VCaP (cell line): Measurements from ENCODE around the gene UBAC2.

Experiments used
- H3K27ac ChIP-seq: fragments of 450-650 bp; 2 replicates; pipeline ENCODE4 v1.5.1; 2017
- CTCF ChIP-seq: fragments of 450-650 bp; conservative IDR thresholded peaks from 2 replicates; pipeline ENCODE4 v1.5.1; 2017; ENCODE audit warnings: mild to moderate bottlenecking, moderate library complexity

UBAC2 gene

GRCh38 chr13:99190147-99190985, 10.3 kb upstream of the UBAC2 start:
- no peak for TF ChIP-seq CTCF
- no peak overlapping the region for H3K27ac ChIP-seq

DNA sequence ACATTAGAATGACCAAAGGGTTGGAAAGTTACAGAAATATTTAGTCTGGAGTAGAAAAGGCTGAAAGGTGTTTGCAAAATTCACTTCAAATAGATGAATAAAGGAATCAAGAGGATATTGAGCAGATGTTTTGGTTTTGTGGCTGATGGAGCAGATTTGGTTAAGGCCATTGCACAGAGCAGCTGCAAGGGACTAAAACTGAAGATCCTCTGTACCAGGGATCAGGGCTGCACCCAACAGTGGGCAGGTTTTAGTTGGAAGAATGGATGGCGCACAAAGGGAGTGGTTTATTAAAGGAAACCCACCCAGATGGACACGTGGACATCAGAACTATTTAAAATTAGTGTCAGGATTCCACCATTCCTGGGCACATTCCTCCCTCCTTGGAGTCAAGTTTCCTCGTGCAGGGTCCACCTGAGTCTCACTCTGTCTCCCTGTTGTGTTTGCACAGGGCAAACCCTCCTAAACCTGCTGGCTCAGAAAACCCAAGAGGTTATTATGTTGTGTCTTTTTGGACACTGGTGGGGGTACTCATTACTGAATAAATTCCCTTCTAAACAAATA, 9.2 kb upstream of the UBAC2 start:
- TF ChIP-seq CTCF = no peak
- peak overlapping the region; percentile 56 for H3K27ac ChIP-seq

DNA sequence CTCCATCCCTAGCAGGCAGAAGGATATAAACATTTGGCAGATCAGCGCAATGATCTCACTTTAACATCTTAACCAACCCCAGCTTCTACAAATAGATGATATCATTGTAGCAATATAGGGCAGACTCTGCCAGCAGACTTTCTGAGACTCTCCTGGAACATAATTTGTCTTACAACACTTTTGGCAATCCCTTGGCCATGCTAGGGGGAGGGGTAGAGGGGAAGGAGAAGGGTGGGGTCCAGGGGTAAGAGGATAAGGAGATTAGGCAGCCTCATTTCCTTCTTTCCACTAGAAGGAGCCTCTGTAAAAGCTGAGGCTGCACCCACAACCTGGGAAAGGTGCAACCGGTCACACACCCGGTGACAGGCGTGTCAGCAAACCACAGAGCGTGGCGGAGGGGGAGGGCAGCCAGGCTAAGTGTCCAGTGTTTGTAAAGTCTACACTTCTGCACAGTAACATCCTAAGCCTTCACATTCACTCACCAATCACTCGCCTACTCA, 8.7 kb upstream of the UBAC2 start:
- peak overlapping the region; percentile 56 for H3K27ac ChIP-seq
- no peak for TF ChIP-seq CTCF

GRCh38 chr13:99192480-99192879, 8.2 kb upstream of the UBAC2 start:
- H3K27ac ChIP-seq = peak overlapping the region; percentile 56
- no peak for TF ChIP-seq CTCF

- TF ChIP-seq CTCF = no peak
- H3K27ac ChIP-seq = no peak overlapping the region
These were observed 7.5 kb upstream of the UBAC2 start for GRCh38 chr13:99193152-99193551.

DNA sequence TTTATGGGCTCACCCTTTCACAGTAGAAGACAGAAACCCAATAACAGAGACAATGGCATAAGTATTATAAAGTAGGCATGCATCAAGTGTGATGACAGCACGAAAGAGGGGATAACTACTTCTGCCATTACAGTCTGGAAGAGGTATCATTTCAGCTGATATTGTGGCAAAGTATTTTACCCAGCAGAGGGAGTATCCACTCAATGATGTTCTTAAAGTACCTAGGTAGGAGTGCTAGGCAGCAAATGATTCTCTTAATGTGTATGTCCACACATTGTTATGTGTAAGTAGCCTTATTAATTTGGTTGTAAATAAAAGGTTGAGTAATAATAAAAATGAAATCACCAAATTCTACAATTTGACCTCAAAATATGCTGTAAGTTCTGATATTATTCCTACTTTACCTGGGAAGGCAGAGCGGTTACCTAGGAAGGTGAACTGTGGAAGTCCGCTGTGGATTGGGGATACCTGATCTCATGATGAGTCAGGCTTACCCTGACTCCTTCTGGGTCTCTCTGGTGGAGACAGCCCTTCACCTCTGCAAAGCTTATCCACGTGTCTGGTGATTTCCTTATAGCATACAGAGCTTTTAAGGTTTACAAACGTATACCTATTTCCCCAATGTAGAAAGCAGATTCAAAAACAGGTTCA, 4.1 kb upstream of the UBAC2 start:
- peak overlapping the region; percentile 98 for H3K27ac ChIP-seq
- TF ChIP-seq CTCF = 0 out of 2 replicates have a peak, but pooled peaks have one; percentile 26

- no peak for TF ChIP-seq CTCF
- H3K27ac ChIP-seq = peak overlapping the region; percentile 98
These were observed 3.5 kb upstream of the UBAC2 start for GRCh38 chr13:99197117-99197651.
